Kidney (tissue), 14 donors: ENCODE results near the gene ARID1B. TPM values are rescaled to one million over a fixed set of nuclear protein-coding genes. Genes with fewer than 3 reads are reported as not detected.

ENCODE experiments used
- DNase-seq, 5 donors: peaks; one replicate each; pipeline ENCODE4 v3.0.0-alpha.2; 2013 to 2020
- FAIRE-seq: peaks from 2 replicates; lab custom pipeline; 2012; peaks lifted over from hg19 to GRCh38; lab: Jason Lieb, UNC
- H3K27ac ChIP-seq, 2 donors: one replicate each; pipeline ENCODE4 v1.7.0; 2013; ENCODE audit warnings: low read depth in 2 of 2, low read length in 2 of 2, inconsistent platforms in 1 of 2
- H3K27me3 ChIP-seq: one replicate; pipeline ENCODE4 v1.7.1; 2013; ENCODE audit warnings: low read length, inconsistent platforms; ENCODE audit not compliant: control insufficient read depth, insufficient read depth
- H3K36me3 ChIP-seq, 3 donors: one replicate each; pipeline versions ENCODE4 v1.7.0 to v1.7.1; 2013; ENCODE audit warnings: low read length in 3 of 3, control low read depth in 1 of 3, inconsistent platforms in 1 of 3; ENCODE audit not compliant: insufficient read depth in 3 of 3, control insufficient read depth in 2 of 3
- H3K4me1 ChIP-seq, 3 donors: one replicate each; pipeline versions ENCODE4 v1.7.0 to v1.7.1; 2013; ENCODE audit warnings: low read length in 3 of 3, inconsistent platforms in 1 of 3, low read depth in 1 of 3; ENCODE audit not compliant: control insufficient read depth in 2 of 3, insufficient read depth in 2 of 3
- H3K4me3 ChIP-seq, 3 donors: one replicate each; pipeline versions ENCODE4 v1.7.0 to v1.8.1; 2013; ENCODE audit warnings: low read length in 3 of 3, control low read depth in 1 of 3, inconsistent platforms in 1 of 3
- H3K9ac ChIP-seq, 3 donors: one replicate each; pipeline versions ENCODE4 v1.7.0 to v1.7.1; 2013; ENCODE audit warnings: low read length in 3 of 3, control low read depth in 1 of 3, inconsistent platforms in 1 of 3
- H3K9me3 ChIP-seq, 3 donors: one replicate each; pipeline versions ENCODE4 v1.7.0 to v1.7.1; 2013; ENCODE audit warnings: low read length in 3 of 3, control low read depth in 1 of 3, inconsistent platforms in 1 of 3; ENCODE audit not compliant: control insufficient read depth in 2 of 3, insufficient read depth in 1 of 3
- CTCF ChIP-seq: IDR thresholded peaks from 3 replicates; pipeline ENCODE4 v1.5.1; 2012; ENCODE audit warnings: mild to moderate bottlenecking, moderate library complexity, borderline replicate concordance; ENCODE audit not compliant: insufficient read depth; ENCODE audit errors: extremely low read depth
- intact Hi-C: fragments of 100-400 bp; cut with DNase I; formaldehyde crosslinking; loops from one replicate; pipeline ENCODE4 v1.11.1; 2022
- polyA plus RNA-seq: library from polyadenylated mRNA; stranded (reverse); fragments of 350-450 nt; fragmentation: Illumina TruSeq; extraction: RNeasy Lipid Tissue Mini Kit (QIAGEN cat#74804); gene quantifications from one replicate; pipeline ENCODE4 v1.2.3, GENCODE V29; 2014; ENCODE audit warnings: low read depth, low replicate concordance; ENCODE audit not compliant: insufficient read depth
- total RNA-seq: library from RNA; stranded (reverse); fragmentation: NEBNext Ultra II Directional; extraction: Animal tissue kit (Norgen Biotek cat#: 25700); gene quantifications from one replicate; pipeline ENCODE4 v1.2.1, GENCODE V29; 2021
- donor health status: control.
- donor health status: control.
- donor health status: control.
- donor health status: control.
- donor health status: control.
- donor health status: DM: yes; HTN: yes; CAD: no.
- donor health status: Normal renal cell carcinoma (clear cell type).

ARID1B gene
- total and polyA plus RNA-seq, 2 donors from 2014 or later, result 16.4 to 110 TPM

- Histone ChIP-seq H3K9me3 (no peaks in the 10 kb centered on the region), H3K27ac (peak overlapping the region; percentile 29 to 33), H3K4me1 (peaks cover 7 to 37% (median 27%) of the 10 kb centered on the region in 3 donors), H3K4me3 (no peak overlapping the region), H3K27me3 (no peaks in the 10 kb centered on the region), H3K9ac (no peak overlapping the region), H3K36me3 (no peaks in the 10 kb centered on the region)
- no peak for FAIRE-seq
- intact Hi-C loops, result no loop called here
- no peak for TF ChIP-seq CTCF
- DNase-seq, result no peak
Measured at GRCh38 chr6:156955494-156956183, 178.5 kb downstream of the ARID1B start.

GRCh38 chr6:156956286-156956685 lies 179.1 kb downstream of the ARID1B start:
- Histone ChIP-seq H3K9me3 (no peaks in the 10 kb centered on the region), H3K9ac (no peak overlapping the region), H3K27ac (peak overlapping the region; percentile 29 to 33), H3K4me1 (peaks cover 7 to 37% (median 27%) of the 10 kb centered on the region in 3 donors), H3K36me3 (no peaks in the 10 kb centered on the region), H3K27me3 (no peaks in the 10 kb centered on the region), H3K4me3 (no peak overlapping the region)
- FAIRE-seq (no peak), DNase-seq (no peak)
- intact Hi-C loops, result no loop called here
- TF ChIP-seq CTCF, result no peak

GRCh38 chr6:156957931-156958547 lies 180.9 kb downstream of the ARID1B start:
- Histone ChIP-seq H3K27ac (no peak overlapping the region), H3K4me1 (peaks cover 7 to 30% (median 23%) of the 10 kb centered on the region in 3 donors)
- no peak for TF ChIP-seq CTCF

More at GRCh38 chr6:156957931-156958547, 180.9 kb downstream of the ARID1B start:
- no peak for DNase-seq
- no peak overlapping the region for H3K9ac ChIP-seq
- H3K4me3 ChIP-seq, result no peak overlapping the region
- H3K27me3 ChIP-seq, result no peaks in the 10 kb centered on the region
- H3K9me3 ChIP-seq, result no peaks in the 10 kb centered on the region
- no peaks in the 10 kb centered on the region for H3K36me3 ChIP-seq
- FAIRE-seq, result no peak
- intact Hi-C loops, result no loop called here
